HCT116 (cell line): ENCODE measurements around the gene FNDC1. TPM values are rescaled to one million over a fixed set of nuclear protein-coding genes. Genes with fewer than 3 reads are reported as not detected.

Source experiments
- ATAC-seq: fragments of 200-7000 bp; cut with Tn5 transposase; 2 replicates; pipeline ENCODE4 v1.9.1; 2020; ENCODE audit warnings: mild to moderate bottlenecking, moderate library complexity
- BruUV-seq: library from RNA; stranded (reverse); fragments of 400-500 nt; replicated peaks from 2 replicates; lab custom pipeline; 2021; lab: Mats Ljungman, UMichigan
- CTCF ChIA-PET: fragments of 300-600 bp; sonication (Branson Sonifier 250); formaldehyde crosslinking; loops from one replicate; lab custom pipeline; 2021; ENCODE audit warnings: antibody characterized with exemption; lab: Charles Lee
- POLR2A ChIA-PET: fragments of 300-600, 350-600 bp; sonication (Branson Sonifier 250); formaldehyde crosslinking; loops from one replicate; lab custom pipeline; 2021; ENCODE audit warnings: antibody characterized with exemption; lab: Charles Lee
- RAD21 ChIA-PET, 2 experiments: fragments of 300-600 bp; sonication (Branson Sonifier 250); formaldehyde crosslinking; loops; one replicate each; lab custom pipeline; 2023; ENCODE audit warnings: low total read pairs in 2 of 2; ENCODE audit not compliant: uncharacterized antibody in 2 of 2, unreplicated experiment in 2 of 2, low non-redundant PET in 1 of 2; lab: Charles Lee
- DNase-seq: peaks from one replicate; pipeline ENCODE4 v3.0.0-alpha.2; 2010; ENCODE audit warnings: low read depth, low spot score
- H2AFZ ChIP-seq: fragments of 200-600 bp; shearing (Covaris generic), sonication (generic); 2 replicates; pipeline ENCODE4 v1.6.1; 2017; ENCODE audit warnings: low read depth, mixed run types, mixed read lengths, antibody characterized with exemption, low read length; ENCODE audit not compliant: poor library complexity, severe bottlenecking
- H3K27ac ChIP-seq: 2 replicates; pipeline ENCODE4 v1.5.1; 2012; ENCODE audit warnings: low read depth, low read length
- H3K27me3 ChIP-seq: fragments of 200-600 bp; sonication (generic); 2 replicates; pipeline ENCODE4 v1.6.1; 2016; ENCODE audit warnings: mixed run types, low read length, mixed read lengths; ENCODE audit not compliant: insufficient read depth
- H3K36me3 ChIP-seq, 2 experiments: fragments of 200-500 bp in 1 of 2; fragments of 200-600 bp in 1 of 2; sonication (Bioruptor generic) in 1 of 2; sonication (generic) in 1 of 2; 2 replicates each; pipeline versions ENCODE4 v1.5.1 to v1.6.1; 2014 to 2016; ENCODE audit warnings: low read length in 2 of 2, inconsistent platforms in 1 of 2, mixed read lengths in 1 of 2, mixed run types in 1 of 2; ENCODE audit not compliant: insufficient read depth in 2 of 2, control insufficient read depth in 1 of 2
- H3K4me1 ChIP-seq, 2 experiments: fragments of 200-600 bp in 1 of 2; sonication (generic) in 1 of 2; 2 replicates each; pipeline versions ENCODE4 v1.5.1 to v1.6.1; 2012 to 2017; ENCODE audit warnings: low read length in 2 of 2, inconsistent platforms in 1 of 2, mild to moderate bottlenecking in 1 of 2, mixed read lengths in 1 of 2, mixed run types in 1 of 2, moderate library complexity in 1 of 2; ENCODE audit not compliant: insufficient read depth in 2 of 2, control insufficient read depth in 1 of 2
- H3K4me2 ChIP-seq: fragments of 200-600 bp; sonication (generic); 2 replicates; pipeline ENCODE4 v1.6.1; 2017; ENCODE audit warnings: mixed run types, low read length, mixed read lengths
- H3K4me3 ChIP-seq, 2 experiments: fragments of 200-600 bp in 1 of 2; sonication (generic) in 1 of 2; replicated peaks in 1 of 2; 2 replicates each; pipeline ENCODE4 v1.5.1; 2011 to 2016; ENCODE audit warnings: low read length in 2 of 2, control low read depth in 1 of 2, low read depth in 1 of 2, mild to moderate bottlenecking in 1 of 2, mixed read lengths in 1 of 2, mixed run types in 1 of 2
- H3K79me2 ChIP-seq: fragments of 200-600 bp; sonication (generic); 2 replicates; pipeline ENCODE4 v1.6.1; 2017; ENCODE audit warnings: mild to moderate bottlenecking, mixed run types, low read length, moderate library complexity, mixed read lengths; ENCODE audit not compliant: insufficient read depth
- H3K9ac ChIP-seq: fragments of 200-600 bp; sonication (generic); 2 replicates; pipeline ENCODE4 v1.6.1; 2016; ENCODE audit warnings: low read length, mixed read lengths
- H3K9me2 ChIP-seq: fragments of 200-600 bp; sonication (generic), shearing (Covaris generic); 2 replicates; pipeline ENCODE4 v1.6.1; 2017; ENCODE audit warnings: mixed run types, mild to moderate bottlenecking, moderate library complexity; ENCODE audit not compliant: insufficient read depth
- H3K9me3 ChIP-seq, 2 experiments: fragments of 200-500 bp in 1 of 2; fragments of 200-600 bp in 1 of 2; sonication (Bioruptor generic) in 1 of 2; sonication (generic) in 1 of 2; 2 replicates each; pipeline ENCODE4 v1.6.1; 2014 to 2017; ENCODE audit warnings: low read length in 2 of 2, mixed read lengths in 2 of 2, inconsistent platforms in 1 of 2, low read depth in 1 of 2, mild to moderate bottlenecking in 1 of 2, mixed run types in 1 of 2, moderate library complexity in 1 of 2; ENCODE audit not compliant: control insufficient read depth in 1 of 2, insufficient read depth in 1 of 2
- H4K20me1 ChIP-seq: fragments of 200-600 bp; sonication (generic), shearing (Covaris generic); 2 replicates; pipeline ENCODE4 v1.6.1; 2017; ENCODE audit warnings: mixed run types, mild to moderate bottlenecking, moderate library complexity; ENCODE audit not compliant: insufficient read depth
- ATF3 ChIP-seq: IDR thresholded peaks from 2 replicates; pipeline ENCODE4 v1.6.1; 2012
- CBX3 ChIP-seq: IDR thresholded peaks from 2 replicates; pipeline ENCODE4 v1.6.1; 2012; ENCODE audit warnings: low read depth
- ELF1 ChIP-seq: IDR thresholded peaks from 2 replicates; pipeline ENCODE4 v1.6.1; 2012; ENCODE audit warnings: low read depth, borderline replicate concordance
- EZH2 ChIP-seq: fragments of 200-600 bp; sonication (generic); IDR thresholded peaks from 2 replicates; pipeline ENCODE4 v1.6.1; 2017; ENCODE audit warnings: antibody characterized with exemption, mixed run types
- MAX ChIP-seq: IDR thresholded peaks from 2 replicates; pipeline ENCODE4 v1.6.1; 2012
- REST ChIP-seq: IDR thresholded peaks from 2 replicates; pipeline ENCODE4 v1.6.1; 2012; ENCODE audit warnings: low read depth
- SP1 ChIP-seq: IDR thresholded peaks from 2 replicates; pipeline ENCODE4 v1.6.1; 2012; ENCODE audit warnings: low read depth
- SRF ChIP-seq: IDR thresholded peaks from 2 replicates; pipeline ENCODE4 v1.6.1; 2012; ENCODE audit warnings: low read depth
- TCF7L2 ChIP-seq: IDR thresholded peaks from 2 replicates; pipeline ENCODE4 v1.7.0; 2011; ENCODE audit warnings: borderline replicate concordance, inconsistent platforms; ENCODE audit not compliant: insufficient read depth, insufficient read length; ENCODE audit errors: extremely low read depth
- YY1 ChIP-seq: IDR thresholded peaks from 2 replicates; pipeline ENCODE4 v1.6.1; 2011; ENCODE audit warnings: low read length, low read depth, moderate library complexity, mild to moderate bottlenecking; ENCODE audit not compliant: insufficient replicate concordance; ENCODE audit errors: extremely low read depth
- ZBTB33 ChIP-seq: IDR thresholded peaks from 2 replicates; pipeline ENCODE4 v1.6.1; 2011; ENCODE audit warnings: mild to moderate bottlenecking, low read length, moderate library complexity; ENCODE audit not compliant: insufficient replicate concordance; ENCODE audit errors: extremely low read depth
- ZNF274 ChIP-seq: fragments of 200-500 bp; sonication (Bioruptor generic); IDR thresholded peaks from 2 replicates; pipeline ENCODE4 v1.6.1; 2014; ENCODE audit warnings: mild to moderate bottlenecking, low read depth, low read length, inconsistent platforms
- intact Hi-C: fragments of 100-400 bp; cut with micrococcal nuclease; formaldehyde crosslinking; loops from 2 replicates; pipeline ENCODE4 v1.10.0; 2022
- total RNA-seq: library from RNA; stranded (reverse); gene quantifications from one replicate; pipeline ENCODE4 v1.2.1, GENCODE V29; 2021; ENCODE audit not compliant: unreplicated experiment

FNDC1 gene
- total RNA-seq, 1 experiment from 2014 or later, result 0.07 TPM

- TF ChIP-seq ZNF274 (no peak), TCF7L2 (no peak), YY1 (no peak), SP1 (no peak), MAX (no peak), SRF (no peak), ELF1 (no peak), ATF3 (no peak), ZBTB33 (no peak), EZH2 (no peak), REST (no peak), CBX3 (no peak)
- BruUV-seq, result no TSS peak
- ChIA-PET POLR2A (no interaction called here), CTCF (no interaction called here), RAD21 (no interaction called here)
- H3K4me3 ChIP-seq, result no peak overlapping the region
- H3K9me3 ChIP-seq, result no peaks in the 10 kb centered on the region
- DNase-seq (no peak), ATAC-seq (no peak)
- no peak overlapping the region for H3K4me2 ChIP-seq
- H3K27me3 ChIP-seq, result peaks cover 11% of the 10 kb centered on the region
- no peaks in the 10 kb centered on the region for H3K36me3 ChIP-seq
- no peak overlapping the region for H3K27ac ChIP-seq
- no peaks in the 10 kb centered on the region for H3K9me2 ChIP-seq
- H3K9ac ChIP-seq, result no peak overlapping the region
- H3K79me2 ChIP-seq, result no peaks in the 10 kb centered on the region
- intact Hi-C loops, result no loop called here
- no peaks in the 10 kb centered on the region for H4K20me1 ChIP-seq
- no peaks in the 10 kb centered on the region for H3K4me1 ChIP-seq
- no peak overlapping the region for H2AFZ ChIP-seq
These were observed 133.4 kb downstream of the FNDC1 start for GRCh38 chr6:159302594-159302992.
